Skin epidermis (tissue), 12 donors: ENCODE measurements around the gene MIPOL1.
"Not testable (repeated sequence)": the region's sequence is repeated elsewhere in the genome, so short reads cannot be mapped to it uniquely, and the experiment has no call there.

Experiments used
- H3K27ac ChIP-seq, 21 experiments: fragments of 200-600 bp; sonication (generic) in 11 of 21; one replicate each; pipeline ENCODE4 v1.5.0; 2020; ENCODE audit warnings: mild to moderate bottlenecking in 3 of 21, inconsistent platforms in 2 of 21, moderate library complexity in 2 of 21
- H3K4me3 ChIP-seq, 7 experiments: fragments of 200-600 bp; sonication (generic) in 2 of 7; one replicate each; pipeline ENCODE4 v1.5.0; 2020; ENCODE audit warnings: inconsistent platforms in 2 of 7, mild to moderate bottlenecking in 2 of 7, moderate library complexity in 1 of 7

MIPOL1 gene

DNA sequence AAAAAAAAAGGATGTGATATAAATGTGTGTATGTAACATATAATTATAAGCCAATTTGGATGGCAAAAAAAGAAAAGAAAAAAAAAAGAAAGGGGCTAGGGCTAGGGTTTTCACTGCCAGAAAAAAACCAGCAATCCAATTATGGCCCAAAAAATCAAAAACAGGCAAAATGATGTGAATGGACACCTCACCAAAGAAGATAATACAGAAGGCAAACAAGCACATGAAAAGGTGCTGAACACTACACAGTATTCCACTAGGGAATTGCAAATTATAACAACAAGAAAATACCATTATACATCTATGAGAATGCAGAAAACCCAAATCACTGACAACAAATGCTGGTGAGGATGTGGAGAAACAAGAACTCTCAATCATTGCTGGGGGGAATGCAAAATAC, 12.1 kb upstream of the MIPOL1 start:
- Histone ChIP-seq H3K27ac (no peak overlapping the region), H3K4me3 (no peak overlapping the region)

DNA sequence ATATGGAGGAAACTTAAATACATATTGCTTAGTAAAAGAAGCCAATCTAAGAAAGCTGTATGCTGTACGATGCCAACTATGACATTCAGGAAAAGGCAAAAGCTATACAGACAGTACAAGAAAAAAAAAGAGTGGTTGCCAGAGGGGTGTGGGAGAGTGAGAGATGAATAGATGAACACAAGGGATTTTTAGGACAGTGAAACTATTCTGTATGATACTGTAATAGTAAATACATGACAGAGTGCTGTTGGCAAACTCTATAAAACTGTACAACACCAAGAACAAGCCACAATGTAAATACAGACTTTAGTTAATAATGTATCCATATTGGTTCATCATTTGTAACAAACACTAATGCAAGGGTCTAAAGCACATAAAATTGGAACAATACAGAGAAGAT, 10.9 kb upstream of the MIPOL1 start:
- H3K4me3 ChIP-seq = no peak overlapping the region
- no peak overlapping the region for H3K27ac ChIP-seq

DNA sequence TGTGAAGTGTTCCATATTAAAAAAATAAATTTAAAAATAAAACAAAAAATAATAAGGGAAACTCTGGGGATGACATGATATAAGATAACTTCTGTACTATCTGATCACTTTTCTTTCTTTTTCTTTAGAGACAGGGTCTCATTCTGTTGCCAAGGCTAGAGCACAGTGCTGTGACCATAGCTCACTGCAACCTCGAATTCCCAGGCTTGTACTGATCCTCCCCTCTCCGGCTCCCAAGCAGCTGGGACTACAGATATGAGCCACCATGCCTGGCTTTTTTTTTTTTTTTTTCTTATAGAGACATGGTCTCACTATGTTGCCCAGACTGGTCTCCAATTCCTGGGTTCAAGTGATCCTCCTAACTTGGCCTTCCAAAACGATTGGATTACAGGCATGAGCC, 10.4 kb upstream of the MIPOL1 start:
- Histone ChIP-seq H3K27ac (no peak overlapping the region), H3K4me3 (no peak overlapping the region)

DNA sequence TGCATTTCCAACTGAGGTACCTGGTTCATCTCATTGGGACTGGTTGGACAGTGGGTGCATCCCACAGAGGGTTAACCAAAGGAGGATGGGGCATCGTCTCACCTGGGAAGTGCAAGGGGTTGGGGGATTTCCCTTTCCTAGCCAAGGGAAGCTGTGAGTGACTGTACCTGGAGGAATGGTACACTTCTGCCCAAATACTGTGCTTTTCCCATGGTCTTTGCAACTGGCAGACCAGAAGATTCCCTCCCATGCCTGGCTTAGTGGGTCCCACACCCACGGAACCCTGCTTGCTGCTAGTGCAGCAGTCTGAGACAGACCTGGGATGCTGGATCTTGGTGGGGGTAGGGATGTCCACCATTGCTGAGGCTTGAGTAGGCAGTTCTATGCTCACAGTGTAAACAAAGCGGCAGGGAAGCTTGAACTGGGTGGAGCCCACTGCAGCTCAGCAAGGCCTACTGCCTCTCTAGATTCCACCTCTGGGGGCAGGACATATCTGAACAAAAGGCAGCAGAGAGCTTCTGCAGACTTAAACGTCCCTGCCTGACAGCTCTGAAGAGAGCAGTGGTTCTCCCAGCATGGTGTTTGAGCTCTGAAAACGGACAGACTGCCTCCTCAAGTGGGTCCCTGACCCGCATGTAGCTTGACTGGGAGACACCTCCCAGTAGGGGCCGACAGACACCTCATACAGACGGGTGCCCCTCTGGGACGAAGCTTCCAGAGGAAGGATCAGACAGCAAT, 9.7 kb upstream of the MIPOL1 start:
- H3K27ac ChIP-seq = not testable (repeated sequence)

DNA sequence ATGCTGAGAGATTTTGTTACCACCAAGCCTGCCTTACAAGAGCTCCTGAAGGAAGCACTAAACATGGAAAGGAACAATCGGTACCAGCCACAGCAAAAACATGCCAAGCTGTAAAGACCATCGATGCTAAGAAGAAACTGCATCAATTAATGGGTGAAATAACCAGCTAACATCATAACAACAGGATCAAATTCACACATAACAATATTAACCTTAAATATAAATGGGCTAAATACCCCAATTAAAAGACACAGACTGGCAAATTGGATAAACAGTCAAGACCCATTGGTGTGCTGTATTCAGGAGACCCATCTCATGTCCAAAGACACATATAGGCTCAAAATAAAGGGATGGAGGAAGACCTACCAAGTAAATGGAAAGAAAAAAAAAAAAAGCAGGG, 8.0 kb upstream of the MIPOL1 start:
- H3K27ac ChIP-seq, H3K4me3 ChIP-seq: not testable (repeated sequence)

More for the DNA sequence above, 9.7 kb upstream of the MIPOL1 start:
- H3K4me3 ChIP-seq = not testable (repeated sequence)

DNA sequence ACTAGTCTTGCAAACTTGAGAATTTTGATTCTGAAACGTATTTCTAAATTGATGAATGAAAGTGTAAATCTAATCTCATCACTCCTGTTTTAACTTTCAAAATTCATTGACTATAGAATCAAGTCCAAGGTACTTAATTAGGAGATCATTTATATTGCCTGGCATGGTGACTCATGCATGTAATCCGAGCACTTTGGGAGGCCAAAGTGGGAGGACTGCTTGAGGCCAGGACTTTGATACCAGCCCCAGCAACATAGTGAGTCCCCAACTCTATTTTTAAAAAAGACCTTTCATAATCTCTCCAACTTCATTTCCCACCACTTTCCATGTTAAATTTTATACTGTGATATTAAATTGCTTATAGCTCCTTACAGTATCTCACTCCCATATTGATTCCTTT, 3.0 kb upstream of the MIPOL1 start:
- Histone ChIP-seq H3K4me3 (no peak overlapping the region), H3K27ac (no peak overlapping the region)

DNA sequence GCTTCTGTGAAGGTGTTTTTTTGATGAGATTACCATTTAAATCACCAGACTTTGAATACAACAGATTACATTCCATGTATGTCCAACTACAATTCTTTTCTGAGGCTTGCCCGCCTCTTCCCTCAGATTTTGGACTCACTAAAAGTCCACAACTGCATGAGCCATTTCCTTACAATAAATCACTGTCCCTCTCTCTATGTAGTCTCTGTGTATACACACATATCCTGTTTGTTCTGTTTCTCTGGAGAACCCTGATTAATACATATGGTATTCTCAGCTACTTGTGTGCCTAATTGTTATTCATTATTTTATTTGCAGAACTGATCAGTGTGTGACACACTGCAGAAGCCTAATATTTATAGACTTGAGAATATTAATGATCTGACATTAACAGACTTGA, 2.4 kb upstream of the MIPOL1 start:
- Histone ChIP-seq H3K27ac (no peak overlapping the region), H3K4me3 (no peak overlapping the region)

DNA sequence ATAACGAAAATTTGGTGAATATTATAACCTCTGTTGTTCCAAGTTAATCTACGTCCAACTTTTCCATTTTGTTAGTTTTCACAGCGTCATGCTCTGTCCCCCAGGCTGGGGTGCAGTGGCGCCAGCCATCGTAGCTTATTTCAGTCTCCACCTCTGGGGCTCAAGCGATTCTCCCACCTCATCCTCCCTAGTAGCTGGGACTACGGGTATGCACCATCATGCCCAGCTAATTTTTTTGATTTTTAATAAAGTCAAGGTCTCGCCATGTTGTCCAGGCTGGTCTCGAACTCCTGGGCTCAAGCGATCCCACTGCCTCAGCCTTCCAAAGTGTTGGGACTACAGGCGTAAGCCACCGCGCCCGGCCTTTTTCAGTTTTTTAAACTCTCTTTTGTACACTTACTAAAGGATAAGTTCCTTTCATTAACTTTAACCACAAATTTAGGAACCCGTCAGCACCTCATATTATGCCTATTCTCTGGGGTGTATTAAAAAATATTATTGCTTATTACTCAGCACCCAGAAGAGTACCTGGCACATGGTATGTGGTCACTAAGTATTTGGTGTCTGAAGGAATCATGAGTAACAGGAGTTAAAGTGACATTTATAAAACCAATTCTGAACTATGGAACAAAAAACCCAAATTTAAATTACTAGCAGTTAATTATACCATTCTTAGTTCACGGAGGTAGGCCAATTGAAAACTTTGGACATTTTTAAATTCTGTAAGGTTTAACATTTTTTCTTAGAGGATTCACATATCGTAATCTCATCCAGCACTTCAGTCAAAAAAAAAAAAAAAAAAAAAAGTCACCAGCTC, 925 bp upstream of the MIPOL1 start:
- Histone ChIP-seq H3K27ac (peak overlapping the region in 13 of 21 experiments; percentile 34 to 86 (median 75)), H3K4me3 (peak overlapping the region; percentile 40 to 59 (median 49))

DNA sequence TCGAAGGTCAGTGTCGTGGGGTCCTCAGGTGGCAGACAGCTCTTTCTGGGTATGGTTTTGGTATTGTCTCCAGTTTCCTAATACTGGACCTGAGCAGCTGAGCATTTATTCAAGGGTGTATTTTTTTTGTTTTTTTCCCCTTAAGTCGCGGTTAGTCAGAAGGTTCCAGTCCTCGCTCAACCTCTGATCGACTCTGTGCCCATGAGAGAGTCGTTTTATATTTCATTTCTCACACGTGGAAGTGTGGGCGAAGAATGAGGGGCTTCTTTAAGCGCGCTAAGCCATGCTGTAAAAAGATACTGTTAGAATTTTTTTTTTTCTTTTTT, 499 bp downstream of the MIPOL1 start:
- peak overlapping the region in 16 of 21 experiments; percentile 37 to 86 (median 74) for H3K27ac ChIP-seq
- H3K4me3 ChIP-seq = peak overlapping the region; percentile 40 to 59 (median 49)

DNA sequence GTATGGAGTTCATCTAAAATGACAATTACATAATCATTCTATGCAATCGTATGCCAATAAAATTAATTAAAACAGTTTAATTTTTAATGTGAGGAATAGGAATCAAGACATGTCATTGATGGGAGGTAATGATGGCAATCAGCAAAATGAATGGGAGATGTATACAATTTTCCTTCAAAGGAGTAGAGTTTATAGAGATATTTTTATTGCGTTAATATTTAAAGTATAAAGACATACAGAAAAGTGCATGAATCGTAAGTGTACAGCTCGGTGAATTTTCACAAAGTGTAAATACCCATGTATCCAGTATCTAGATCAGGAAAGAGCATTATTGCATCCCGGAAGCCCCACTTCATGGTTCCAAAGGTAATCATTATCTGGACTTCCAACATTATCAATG, 1.2 kb downstream of the MIPOL1 start:
- Histone ChIP-seq H3K27ac (no peak overlapping the region), H3K4me3 (peak overlapping the region in 1 of 7 experiments; percentile 59)

DNA sequence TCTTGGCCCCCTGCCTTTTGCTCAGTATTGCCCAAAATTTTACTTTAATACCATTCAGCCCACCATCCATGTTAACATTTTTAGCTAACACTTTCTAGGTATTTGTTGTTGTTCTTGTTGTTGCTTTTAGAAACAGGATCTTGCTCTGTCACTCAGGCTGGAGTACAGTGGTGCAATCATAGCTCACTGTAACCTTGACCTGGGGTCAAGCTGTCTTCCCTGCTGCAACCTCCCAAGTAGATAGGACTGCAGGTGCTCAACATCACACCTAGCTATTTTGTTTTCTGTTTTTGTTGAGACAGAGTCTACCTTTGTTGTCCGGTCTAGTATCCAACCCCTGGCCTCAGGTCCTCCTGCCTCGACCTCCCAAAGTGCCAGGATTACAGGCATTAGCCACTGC, 4.0 kb downstream of the MIPOL1 start:
- no peak overlapping the region for H3K27ac ChIP-seq
- no peak overlapping the region for H3K4me3 ChIP-seq

DNA sequence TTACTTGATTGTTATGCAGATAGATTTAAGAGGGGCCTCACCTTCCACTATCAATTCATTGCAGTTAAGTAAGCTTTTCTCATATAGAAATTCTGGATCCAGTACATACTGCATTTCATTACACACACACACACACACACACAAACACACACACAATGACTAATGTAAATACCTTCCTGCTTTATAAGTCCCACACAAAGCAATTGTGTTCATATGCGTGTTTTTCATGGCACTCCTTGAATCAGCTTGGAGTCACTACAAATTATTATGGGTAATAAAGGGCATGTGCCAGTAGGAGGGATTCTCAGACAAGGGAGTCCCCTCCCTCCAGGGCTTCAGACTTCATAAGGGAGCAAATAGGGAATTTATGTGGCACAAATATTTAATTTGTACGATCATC, 4.5 kb downstream of the MIPOL1 start:
- Histone ChIP-seq H3K27ac (no peak overlapping the region), H3K4me3 (no peak overlapping the region)

DNA sequence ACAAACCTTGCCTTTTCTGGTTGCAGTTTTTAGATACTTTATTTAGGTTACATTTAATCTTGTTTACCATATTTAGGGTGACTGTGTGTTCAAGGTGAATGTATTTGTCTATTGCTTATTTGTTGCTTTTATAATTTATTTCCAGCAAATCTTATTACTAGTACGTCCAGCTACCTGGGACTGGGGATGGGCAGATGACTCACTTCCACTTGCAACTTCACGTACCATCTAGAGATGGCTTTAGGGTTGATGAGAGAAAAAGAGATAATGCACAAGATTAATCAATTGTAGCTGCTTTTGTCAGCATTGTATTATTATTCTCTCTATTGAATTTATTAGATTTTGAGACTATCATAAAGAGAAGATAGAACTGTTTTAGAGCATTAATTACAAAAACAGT, 5.1 kb downstream of the MIPOL1 start:
- no peak overlapping the region for H3K27ac ChIP-seq
- no peak overlapping the region for H3K4me3 ChIP-seq

DNA sequence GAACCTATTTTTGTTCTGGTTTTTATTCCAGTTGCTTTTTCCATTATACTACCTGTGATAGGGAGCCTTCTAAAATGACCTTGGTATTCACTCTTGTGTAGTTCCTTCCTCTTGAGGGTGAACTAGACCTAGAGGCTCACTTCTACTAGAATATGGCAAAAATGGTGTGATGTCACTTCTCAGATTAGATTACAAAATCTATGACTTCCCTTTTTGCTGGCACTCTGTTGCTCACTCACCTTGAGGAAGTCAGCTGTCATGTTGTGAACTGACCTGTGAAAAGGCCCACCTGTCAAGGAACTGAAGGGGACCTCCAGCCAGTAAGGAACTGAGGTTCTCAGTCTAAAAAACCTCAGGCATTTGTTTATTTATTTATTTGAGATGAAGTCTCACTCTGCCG, 5.7 kb downstream of the MIPOL1 start:
- Histone ChIP-seq H3K4me3 (no peak overlapping the region), H3K27ac (no peak overlapping the region)

DNA sequence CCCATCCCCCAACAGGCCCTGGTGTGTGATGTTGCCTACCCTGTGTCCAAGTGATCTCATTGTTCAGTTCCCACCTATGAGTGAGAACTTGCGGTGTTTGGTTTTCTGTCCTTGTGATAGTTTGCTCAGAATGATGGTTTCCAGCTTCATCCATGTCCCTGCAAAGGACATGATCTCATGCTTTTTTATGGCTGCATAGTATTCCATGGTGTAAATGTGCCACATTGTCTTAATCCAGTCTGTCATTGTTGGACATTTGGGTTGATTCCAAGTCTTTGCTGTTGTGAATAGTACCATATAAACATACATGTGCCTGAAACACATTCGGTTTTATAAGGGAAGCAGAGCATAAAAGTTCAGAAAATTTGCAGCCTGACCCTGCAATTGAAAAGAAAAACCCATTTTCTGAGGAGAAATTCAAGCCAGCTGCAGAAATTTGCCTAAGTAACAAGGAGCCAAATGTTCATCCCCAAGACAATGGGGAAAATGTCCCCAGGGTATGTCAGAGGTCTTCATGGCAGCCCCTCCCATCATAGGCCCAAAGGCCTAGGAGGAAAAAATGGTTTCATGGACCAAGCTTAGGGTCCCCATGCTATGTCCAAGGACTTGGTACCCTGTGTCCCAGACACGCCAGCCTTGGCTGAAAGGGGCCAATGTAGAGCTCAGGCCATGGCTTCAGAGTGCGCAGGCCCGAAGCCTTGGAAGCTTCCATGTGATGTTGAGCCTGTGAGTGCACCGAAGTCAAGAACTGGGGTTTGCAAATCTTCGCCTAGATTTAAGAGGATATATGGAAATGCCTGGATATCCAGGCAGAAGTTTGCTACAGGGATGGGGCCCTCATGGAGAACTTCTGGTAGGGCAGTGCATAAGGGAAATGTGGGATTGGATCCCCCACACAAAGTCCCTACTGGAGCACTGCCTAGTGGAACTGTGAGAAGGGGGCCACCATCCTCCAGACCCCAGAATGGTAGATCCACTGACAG, 8.2 kb downstream of the MIPOL1 start:
- H3K4me3 ChIP-seq, H3K27ac ChIP-seq: not testable (repeated sequence)

DNA sequence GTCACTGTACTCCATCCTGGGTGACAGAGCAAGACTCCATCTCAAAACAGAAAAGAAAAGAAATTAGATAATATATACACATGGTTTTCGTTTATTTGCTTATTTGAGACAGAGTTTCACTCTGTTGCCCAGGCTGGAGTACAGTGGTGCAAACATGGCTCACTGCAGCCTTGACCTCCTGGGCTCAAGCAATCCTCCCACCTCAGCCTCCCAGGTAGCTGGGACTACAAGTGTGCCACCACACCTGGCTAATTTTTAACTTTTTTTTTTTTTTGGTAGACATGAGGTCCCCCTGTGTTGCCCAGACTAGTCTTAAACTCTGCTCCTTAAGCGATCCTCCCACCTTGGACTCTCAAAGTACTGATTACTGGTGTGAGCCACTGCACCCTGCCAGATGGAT, 11.9 kb downstream of the MIPOL1 start:
- H3K27ac ChIP-seq, H3K4me3 ChIP-seq: not testable (repeated sequence)

DNA sequence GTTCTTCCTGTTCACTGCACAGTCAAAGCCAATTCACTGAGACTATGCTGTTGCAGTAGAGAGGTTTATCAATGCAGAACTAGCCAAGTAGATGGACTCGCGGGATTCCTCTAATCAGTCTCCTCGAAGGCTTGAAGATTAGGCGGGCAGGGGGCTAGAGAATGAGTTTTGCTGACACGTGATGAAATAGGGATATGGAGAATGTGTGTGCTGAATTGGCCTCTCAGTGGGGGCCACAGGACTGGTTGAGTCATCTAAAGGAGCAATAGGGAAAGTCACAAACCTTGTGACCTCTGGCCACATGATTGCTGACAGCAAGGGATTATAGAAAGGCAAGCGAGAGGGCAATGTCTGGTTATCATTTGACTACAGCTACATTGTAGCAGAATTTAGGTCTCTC, 12.7 kb downstream of the MIPOL1 start:
- no peak overlapping the region for H3K4me3 ChIP-seq

DNA sequence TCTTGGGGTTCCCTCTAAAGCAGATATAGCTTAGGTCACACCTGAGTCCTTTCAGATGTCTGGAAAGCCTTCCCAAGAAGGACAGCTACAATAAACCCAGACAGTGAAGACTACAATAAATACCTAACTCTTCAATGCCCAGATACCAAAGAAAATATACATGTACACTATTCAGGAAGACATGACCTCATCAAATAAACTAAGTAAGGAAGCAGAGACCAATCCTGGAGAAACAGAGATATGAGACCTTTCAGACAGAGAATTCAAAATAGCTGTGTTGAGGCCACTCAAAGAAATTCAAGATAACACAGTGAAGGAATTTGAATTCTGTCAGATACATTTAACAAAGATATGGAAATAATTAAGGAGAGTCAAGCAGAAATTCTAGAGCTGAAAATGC, 15.3 kb downstream of the MIPOL1 start:
- Histone ChIP-seq H3K27ac (no peak overlapping the region), H3K4me3 (no peak overlapping the region)

More for the DNA sequence above, 12.7 kb downstream of the MIPOL1 start:
- H3K27ac ChIP-seq = no peak overlapping the region

DNA sequence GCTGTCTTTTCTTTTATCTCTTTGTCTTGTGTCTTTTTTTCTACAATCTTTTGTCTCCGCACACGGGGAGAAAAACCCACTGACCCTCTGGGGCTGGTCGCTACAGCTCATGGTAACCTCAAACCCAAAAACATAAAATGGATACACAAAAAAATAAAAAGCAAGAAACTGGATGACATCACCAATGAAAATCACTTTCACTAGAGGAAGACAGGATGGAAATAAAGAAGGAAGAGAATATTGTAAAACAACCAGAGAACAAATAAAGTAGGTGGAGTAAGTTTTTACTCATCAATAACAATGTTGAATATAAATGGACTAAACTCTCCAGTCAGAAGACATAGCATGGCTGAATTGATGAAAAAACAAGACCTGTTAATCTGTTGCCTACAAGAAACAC, 17.6 kb downstream of the MIPOL1 start:
- no peak overlapping the region for H3K4me3 ChIP-seq
- no peak overlapping the region for H3K27ac ChIP-seq

DNA sequence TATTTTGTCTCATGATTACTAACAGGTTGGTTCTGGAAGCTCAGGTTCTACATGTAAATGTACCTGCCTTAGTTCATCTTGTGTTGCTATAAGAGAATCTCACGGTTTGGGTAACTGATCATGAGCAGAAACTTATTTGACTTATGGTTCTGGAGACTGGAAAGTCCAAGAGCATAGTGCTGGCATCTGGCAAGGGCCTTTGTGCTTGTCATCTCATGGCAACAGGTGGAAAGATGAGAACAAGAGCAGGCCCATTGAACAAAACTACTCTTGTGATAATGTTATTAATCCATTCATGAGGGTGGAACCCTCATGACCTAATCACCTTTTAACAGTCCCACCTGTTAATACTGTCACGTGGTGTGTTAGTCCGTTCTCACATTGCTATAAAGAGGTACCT, 23.3 kb downstream of the MIPOL1 start:
- H3K4me3 ChIP-seq = no peak overlapping the region
- no peak overlapping the region for H3K27ac ChIP-seq
